HepG2 (cell line): ENCODE results near the gene MEGF11. TPM values are rescaled to one million over a fixed set of nuclear protein-coding genes. Genes with fewer than 3 reads are reported as not detected.

Source experiments
- ATAC-seq: fragments of 200-7000 bp; cut with Tn5 transposase; 3 replicates; pipeline ENCODE4 v1.9.1; 2020; ENCODE audit warnings: mild to moderate bottlenecking, moderate library complexity
- BruUV-seq: library from RNA; stranded (reverse); fragments of 400-500 nt; replicated peaks from 2 replicates; lab custom pipeline; 2021; lab: Mats Ljungman, UMichigan
- CTCF ChIA-PET: fragments of 300-600 bp; formaldehyde crosslinking; extraction: SDS; loops from one replicate; lab custom pipeline; 2021; ENCODE audit warnings: low total read pairs, inconsistent platforms, low intra/inter-chr PET ratio; lab: Yijun Ruan, JAX
- POLR2A ChIA-PET: fragments of 350-600 bp; sonication (Branson Sonifier 250); formaldehyde crosslinking; loops from one replicate; lab custom pipeline; 2020; ENCODE audit warnings: antibody characterized with exemption, inconsistent platforms; lab: Yijun Ruan, JAX
- DNase-seq: peaks from one replicate; pipeline ENCODE4 v3.0.0-alpha.2; 2015; ENCODE audit warnings: low spot score
- FAIRE-seq: peaks from 3 replicates; lab custom pipeline; 2011; peaks lifted over from hg19 to GRCh38; lab: Jason Lieb, UNC
- H2AFZ ChIP-seq: one replicate; pipeline ENCODE4 v1.6.1; 2011; ENCODE audit warnings: low read length, inconsistent platforms
- H3K27ac ChIP-seq: fragments of 300-600 bp; 3 replicates; pipeline ENCODE4 v1.8.0; 2011; ENCODE audit warnings: mixed run types, mild to moderate bottlenecking, mixed read lengths, low read length, inconsistent platforms; ENCODE audit not compliant: insufficient read depth; ENCODE audit errors: extremely low read length
- H3K27me3 ChIP-seq, 2 experiments: fragments of 200-600 bp in 1 of 2; 2 replicates in 1 of 2; 3 replicates in 1 of 2; pipeline versions ENCODE4 v1.6.0 to v1.8.0; 2011; ENCODE audit warnings: low read length in 2 of 2, mild to moderate bottlenecking in 2 of 2, moderate library complexity in 2 of 2, inconsistent platforms in 1 of 2; ENCODE audit not compliant: insufficient read depth in 2 of 2, control insufficient read depth in 1 of 2
- H3K36me3 ChIP-seq, 2 experiments: fragments of 200-600 bp in 1 of 2; replicated peaks in 1 of 2; 2 replicates in 1 of 2; 3 replicates in 1 of 2; pipeline versions ENCODE4 v1.5.1 to v1.8.0; 2011; ENCODE audit warnings: low read length in 2 of 2, inconsistent platforms in 1 of 2; ENCODE audit not compliant: insufficient read depth in 2 of 2, control insufficient read depth in 1 of 2
- H3K4me1 ChIP-seq: 2 replicates; pipeline ENCODE4 v1.5.1; 2012; ENCODE audit warnings: low read length, inconsistent platforms; ENCODE audit not compliant: insufficient read depth
- H3K4me2 ChIP-seq: 2 replicates; pipeline ENCODE4 v1.6.0; 2011; ENCODE audit warnings: low read depth, low read length, inconsistent platforms
- H3K4me3 ChIP-seq, 3 experiments: fragments of 200-600 bp in 1 of 3; sonication (generic), shearing (Covaris generic) in 1 of 3; replicated peaks in 1 of 3; 2 replicates each; pipeline ENCODE4 v1.5.1; 2011 to 2016; ENCODE audit warnings: low read length in 3 of 3, inconsistent platforms in 2 of 3, low read depth in 2 of 3, mild to moderate bottlenecking in 2 of 3, control low read depth in 1 of 3, mixed read lengths in 1 of 3; ENCODE audit not compliant: insufficient read depth in 1 of 3
- H3K79me2 ChIP-seq: one replicate; pipeline ENCODE4 v1.6.1; 2011; ENCODE audit warnings: low read length, inconsistent platforms; ENCODE audit not compliant: insufficient read depth
- H3K9ac ChIP-seq: 2 replicates; pipeline ENCODE4 v1.6.0; 2011; ENCODE audit warnings: mild to moderate bottlenecking, low read depth, low read length, inconsistent platforms; ENCODE audit not compliant: insufficient read depth
- H3K9me3 ChIP-seq: 2 replicates; pipeline ENCODE4 v1.5.1; 2012; ENCODE audit warnings: mild to moderate bottlenecking, low read length
- H4K20me1 ChIP-seq: 2 replicates; pipeline ENCODE4 v1.6.0; 2011; ENCODE audit warnings: inconsistent platforms, mild to moderate bottlenecking, low read length, moderate library complexity; ENCODE audit not compliant: insufficient read depth
- ASH2L ChIP-seq: fragments of 300-600, 200-600 bp; sonication (generic); IDR thresholded peaks from 2 replicates; pipeline ENCODE4 v1.7.0; 2017; ENCODE audit warnings: low read depth, mild to moderate bottlenecking, moderate library complexity, mixed read lengths, low read length; ENCODE audit not compliant: insufficient read length
- ERF ChIP-seq: IDR thresholded peaks from 2 replicates; pipeline ENCODE4 v1.6.1; 2018; ENCODE audit warnings: missing biosample characterization, missing genetic modification reagents
- GABPA ChIP-seq, 2 experiments: IDR thresholded peaks; 2 replicates each; pipeline ENCODE4 v1.6.1; 2011 to 2016; ENCODE audit warnings: low read depth in 2 of 2, low read length in 1 of 2, missing biosample characterization in 1 of 2, missing genetic modification characterization in 1 of 2
- MAFG ChIP-seq: sonication (generic); formaldehyde crosslinking; IDR thresholded peaks from 2 replicates; pipeline ENCODE4 v1.5.1; 2020; ENCODE audit warnings: mild to moderate bottlenecking, missing genetic modification reagents
- MBNL3 ChIP-seq: fragments of 250-450 bp; sonication (Bioruptor Pico); conservative IDR thresholded peaks from 2 replicates; pipeline ENCODE4 v1.8.0; 2022; ENCODE audit warnings: mild to moderate bottlenecking, inconsistent platforms
- PAX8 ChIP-seq: sonication (generic); formaldehyde crosslinking; IDR thresholded peaks from 2 replicates; pipeline ENCODE4 v1.8.0; 2022; ENCODE audit warnings: mild to moderate bottlenecking, missing genetic modification reagents, borderline replicate concordance
- RFX3 ChIP-seq: IDR thresholded peaks from 2 replicates; pipeline ENCODE4 v1.6.1; 2016; ENCODE audit warnings: missing biosample characterization, missing genetic modification reagents
- SOX5 ChIP-seq: IDR thresholded peaks from 2 replicates; pipeline ENCODE4 v1.6.1; 2016; ENCODE audit warnings: borderline replicate concordance
- TBL1XR1 ChIP-seq: fragments of 150-350 bp; IDR thresholded peaks from 2 replicates; pipeline ENCODE4 v1.6.1; 2014; ENCODE audit warnings: borderline replicate concordance, low read length; ENCODE audit not compliant: partially characterized antibody
- TP53 ChIP-seq: sonication (generic); formaldehyde crosslinking; conservative IDR thresholded peaks from 2 replicates; pipeline ENCODE4 v1.4.0; 2020; ENCODE audit warnings: missing genetic modification reagents
- ZBTB20 ChIP-seq: sonication (generic); formaldehyde crosslinking; IDR thresholded peaks from 2 replicates; pipeline ENCODE4 v1.8.1; 2023; ENCODE audit warnings: missing genetic modification reagents, low read depth, mild to moderate bottlenecking, borderline replicate concordance
- ZIK1 ChIP-seq: sonication (generic); formaldehyde crosslinking; IDR thresholded peaks from 2 replicates; pipeline ENCODE4 v1.5.0; 2020; ENCODE audit warnings: mild to moderate bottlenecking, low read depth, missing genetic modification reagents, borderline replicate concordance
- ZNF672 ChIP-seq: sonication (generic); formaldehyde crosslinking; IDR thresholded peaks from 2 replicates; pipeline ENCODE4 v1.8.1; 2022; ENCODE audit warnings: missing genetic modification reagents
- ZNF747 ChIP-seq: sonication (generic); formaldehyde crosslinking; IDR thresholded peaks from 2 replicates; pipeline ENCODE4 v1.8.1; 2023; ENCODE audit warnings: missing genetic modification reagents, mild to moderate bottlenecking, borderline replicate concordance
- ZNF800 ChIP-seq: sonication (generic); formaldehyde crosslinking; IDR thresholded peaks from 2 replicates; pipeline ENCODE4 v1.4.0; 2020; ENCODE audit warnings: missing genetic modification reagents
- WGBS: methylation state at CpG from one replicate; pipeline ENCODE4 v1.1.6; 2017; ENCODE audit warnings: low lambda C conversion rate; 5-methylcytosine and 5-hydroxymethylcytosine counted together
- in situ Hi-C: cut with HindIII; loops from 2 replicates; pipeline ENCODE4 v1.10.0; 2017; ENCODE audit warnings: low pct_unique_long_range_greater_than_20kb; ENCODE audit not compliant: extremely low pct_ligation_motif_present
- intact Hi-C: fragments of 100-400 bp; cut with micrococcal nuclease; formaldehyde crosslinking; loops from one replicate; pipeline ENCODE4 v1.10.0; 2022; ENCODE audit not compliant: unreplicated experiment
- polyA plus RNA-seq, 8 experiments: library from polyadenylated mRNA; depleted of rRNA in 3 of 8; stranded (reverse) in 7 of 8; unstranded in 1 of 8; fragments of >200 nt; fragmentation: Illumina TruSeq in 4 of 8; extraction: Trizol in 4 of 8; gene quantifications; 2 replicates each; pipeline versions ENCODE4 v1.2.1 to v1.2.3, GENCODE V29; 2011 to 2016; ENCODE audit warnings: low read depth in 4 of 8, missing spikeins in 1 of 8, mixed read lengths in 1 of 8; ENCODE audit not compliant: insufficient read depth in 1 of 8
- total RNA-seq, 5 experiments: library from RNA; depleted of rRNA; stranded (reverse); fragments of >200 nt; fragmentation: Illumina TruSeq; extraction: Trizol; gene quantifications; 2 replicates each; pipeline ENCODE4 v1.2.3, GENCODE V29; 2016; ENCODE audit warnings: low read depth in 1 of 5
- TF ChIP-seq, protein P1 (sequence below): sonication (generic); formaldehyde crosslinking; IDR thresholded peaks from 2 replicates; pipeline ENCODE4 v1.8.1; 2022; ENCODE audit warnings: low read depth, mild to moderate bottlenecking, missing genetic modification reagents

Gene MEGF11
- total and polyA plus RNA-seq, 2 of the 13 experiments (the other 11 are each of a cell fraction or from before 2014, with no cell fraction given), result not detected

DNA sequence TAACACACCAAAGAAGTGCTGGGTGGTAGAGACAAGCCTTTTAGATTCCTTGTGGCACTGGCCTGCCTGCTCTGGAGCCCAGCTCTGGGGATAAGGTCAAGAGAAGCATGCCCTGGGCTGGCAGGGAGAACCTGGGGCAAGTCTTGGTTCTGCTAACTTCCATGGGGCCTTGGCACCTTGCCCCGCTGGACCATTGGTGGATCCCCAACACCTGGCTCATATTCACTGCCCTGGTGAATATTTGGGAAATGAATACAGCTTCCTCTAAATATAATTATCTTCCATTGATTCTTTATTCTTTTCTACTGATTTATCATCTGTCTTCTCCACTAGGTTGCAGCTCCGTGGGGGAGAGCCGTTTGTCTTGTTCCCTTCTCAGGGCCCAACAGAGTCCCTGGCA lies 294.7 kb downstream of the MEGF11 start:
- no peak overlapping the region for H3K9ac ChIP-seq
- no peaks in the 10 kb centered on the region for H3K9me3 ChIP-seq
- no peaks in the 10 kb centered on the region for H3K4me1 ChIP-seq
- POLR2A ChIA-PET, result no interaction called here
- H3K79me2 ChIP-seq, result no peaks in the 10 kb centered on the region
- WGBS, result 0% methylated on average over 3 of the region's 3 CpGs
- DNase-seq, result no peak
- no peak for TF ChIP-seq ZNF800
- TF ChIP-seq RFX3 (CRISPR knock-in tag), result no peak
- TF ChIP-seq MAFG, result no peak
- TF ChIP-seq TP53, result no peak
- H3K27me3 ChIP-seq, result peaks cover 2 to 8% of the 10 kb centered on the region in 2 experiments; a peak in 2 of 5 replicates
- no peak overlapping the region for H3K4me3 ChIP-seq
- BruUV-seq, result no TSS peak
- CTCF ChIA-PET, result no interaction called here
- no peak for ATAC-seq
- no peaks in the 10 kb centered on the region for H4K20me1 ChIP-seq
- H3K4me2 ChIP-seq, result no peak overlapping the region
- no peaks in the 10 kb centered on the region for H3K36me3 ChIP-seq
- H2AFZ ChIP-seq, result no peak overlapping the region
- H3K27ac ChIP-seq, result no peak overlapping the region
- in situ Hi-C loops (no loop called here), intact Hi-C loops (no loop called here)
- FAIRE-seq, result no peak

- no peak for FAIRE-seq
- intact Hi-C loops (no loop called here), in situ Hi-C loops (no loop called here)
- H3K9ac ChIP-seq, result no peak overlapping the region
- H3K4me3 ChIP-seq, result no peak overlapping the region
- H3K27ac ChIP-seq, result no peak overlapping the region
- POLR2A ChIA-PET, result no interaction called here
- no peaks in the 10 kb centered on the region for H3K9me3 ChIP-seq
- no peak overlapping the region for H2AFZ ChIP-seq
- H3K4me1 ChIP-seq, result no peaks in the 10 kb centered on the region
- peaks cover 0 to 2% of the 10 kb centered on the region in 2 experiments; a peak in 1 of 5 replicates for H3K27me3 ChIP-seq
- DNase-seq, result no peak
- no peaks in the 10 kb centered on the region for H4K20me1 ChIP-seq
- CTCF ChIA-PET, result no interaction called here
- no peak overlapping the region for H3K4me2 ChIP-seq
- no peak for ATAC-seq
- no peaks in the 10 kb centered on the region for H3K79me2 ChIP-seq
- no TSS peak for BruUV-seq
- WGBS, result 0% methylated on average over 2 of the region's 7 CpGs
- H3K36me3 ChIP-seq, result no peaks in the 10 kb centered on the region
- no peak for TF ChIP-seq MBNL3 (CRISPR knock-in tag)
- TF ChIP-seq ERF (CRISPR knock-in tag), result no peak
- no peak for TF ChIP-seq GABPA (IDR thresholded peaks at IDR 0.05; ENCODE audit: low read depth, low read length)
- TF ChIP-seq GABPA (CRISPR knock-in tag; IDR thresholded peaks at IDR 0.05; ENCODE audit: low read depth), result no peak
- no peak for TF ChIP-seq TBL1XR1
- TF ChIP-seq ZIK1, result no peak
- TF ChIP-seq PAX8 (CRISPR knock-in tag), result no peak
- no peak for TF ChIP-seq ZNF672 (CRISPR knock-in tag)
- TF ChIP-seq ASH2L, result no peak
- no peak for TF ChIP-seq SOX5 (CRISPR knock-in tag)
- TF ChIP-seq, protein P1, sequence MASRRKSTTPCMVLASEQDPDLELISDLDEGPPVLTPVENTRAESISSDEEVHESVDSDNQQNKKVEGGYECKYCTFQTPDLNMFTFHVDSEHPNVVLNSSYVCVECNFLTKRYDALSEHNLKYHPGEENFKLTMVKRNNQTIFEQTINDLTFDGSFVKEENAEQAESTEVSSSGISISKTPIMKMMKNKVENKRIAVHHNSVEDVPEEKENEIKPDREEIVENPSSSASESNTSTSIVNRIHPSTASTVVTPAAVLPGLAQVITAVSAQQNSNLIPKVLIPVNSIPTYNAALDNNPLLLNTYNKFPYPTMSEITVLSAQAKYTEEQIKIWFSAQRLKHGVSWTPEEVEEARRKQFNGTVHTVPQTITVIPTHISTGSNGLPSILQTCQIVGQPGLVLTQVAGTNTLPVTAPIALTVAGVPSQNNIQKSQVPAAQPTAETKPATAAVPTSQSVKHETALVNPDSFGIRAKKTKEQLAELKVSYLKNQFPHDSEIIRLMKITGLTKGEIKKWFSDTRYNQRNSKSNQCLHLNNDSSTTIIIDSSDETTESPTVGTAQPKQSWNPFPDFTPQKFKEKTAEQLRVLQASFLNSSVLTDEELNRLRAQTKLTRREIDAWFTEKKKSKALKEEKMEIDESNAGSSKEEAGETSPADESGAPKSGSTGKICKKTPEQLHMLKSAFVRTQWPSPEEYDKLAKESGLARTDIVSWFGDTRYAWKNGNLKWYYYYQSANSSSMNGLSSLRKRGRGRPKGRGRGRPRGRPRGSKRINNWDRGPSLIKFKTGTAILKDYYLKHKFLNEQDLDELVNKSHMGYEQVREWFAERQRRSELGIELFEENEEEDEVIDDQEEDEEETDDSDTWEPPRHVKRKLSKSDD (CRISPR knock-in tag), result no peak
- no peak for TF ChIP-seq ZBTB20
- no peak for TF ChIP-seq ZNF747
Measured at GRCh38 chr15:65957451-65957850, 296.1 kb downstream of the MEGF11 start.
